Natural killer cell (primary cell): ENCODE results near the gene SOX10. TPM values are rescaled to one million over a fixed set of nuclear protein-coding genes. Genes with fewer than 3 reads are reported as not detected.

ENCODE experiments used
- ATAC-seq, 3 donors: fragments of 150-1000 bp in 2 of 3; fragments of 200-7000 bp in 1 of 3; cut with Tn5 transposase; 1 replicate in 1 of 3; 2 replicates in 2 of 3; pipeline ENCODE4 v1.10.0; 2021; ENCODE audit warnings: mild to moderate bottlenecking in 2 of 3, moderate library complexity in 2 of 3
- DNase-seq, 2 donors: peaks; one replicate each; pipeline versions ENCODE4 v3.0.0 to v3.0.0-alpha.2; 2013 to 2021; ENCODE audit warnings: mixed read lengths in 1 of 2
- H3K27ac ChIP-seq: one replicate; pipeline ENCODE4 v1.5.1; 2013; ENCODE audit warnings: mild to moderate bottlenecking, low read length
- H3K27me3 ChIP-seq: one replicate; pipeline ENCODE4 v1.6.1; 2013; ENCODE audit warnings: low read length; ENCODE audit not compliant: control insufficient read depth, insufficient read depth
- H3K36me3 ChIP-seq: one replicate; pipeline ENCODE4 v1.6.1; 2013; ENCODE audit warnings: low read length; ENCODE audit not compliant: control insufficient read depth, insufficient read depth
- H3K4me1 ChIP-seq: one replicate; pipeline ENCODE4 v1.6.1; 2013; ENCODE audit warnings: low read length; ENCODE audit not compliant: control insufficient read depth, insufficient read depth
- H3K4me3 ChIP-seq: one replicate; pipeline ENCODE4 v1.5.1; 2013; ENCODE audit warnings: low read length
- H3K9me3 ChIP-seq: one replicate; pipeline ENCODE4 v1.6.1; 2013; ENCODE audit warnings: low read length; ENCODE audit not compliant: control insufficient read depth, insufficient read depth
- H3K27ac Mint-ChIP-seq, 2 donors: one replicate each; pipeline ENCODE4 v1.8.0; 2022; ENCODE audit warnings: mild to moderate bottlenecking in 2 of 2, mixed read lengths in 2 of 2, moderate library complexity in 1 of 2
- H3K27me3 Mint-ChIP-seq, 2 donors: one replicate each; pipeline ENCODE4 v1.8.0; 2022; ENCODE audit warnings: low read depth in 2 of 2, mixed read lengths in 2 of 2
- H3K36me3 Mint-ChIP-seq: one replicate; pipeline ENCODE4 v1.8.0; 2022; ENCODE audit warnings: mixed read lengths
- H3K4me1 Mint-ChIP-seq, 2 donors: one replicate each; pipeline ENCODE4 v1.8.0; 2022; ENCODE audit warnings: mixed read lengths in 2 of 2
- H3K4me3 Mint-ChIP-seq: one replicate; pipeline ENCODE4 v1.8.0; 2022; ENCODE audit warnings: mild to moderate bottlenecking, moderate library complexity, mixed read lengths
- H3K9me3 Mint-ChIP-seq, 2 donors: one replicate each; pipeline ENCODE4 v1.8.0; 2022; ENCODE audit warnings: mixed read lengths in 2 of 2
- WGBS: methylation state at CpG from one replicate; pipeline ENCODE4 v1.1.7; 2013; ENCODE audit warnings: missing lambda C conversion rate; ENCODE audit not compliant: insufficient coverage; 5-methylcytosine and 5-hydroxymethylcytosine counted together
- intact Hi-C: fragments of 100-400 bp; cut with micrococcal nuclease; formaldehyde crosslinking; loops from one replicate; pipeline ENCODE4 v1.14.2; 2022
- total RNA-seq, 4 donors: library from RNA; stranded (reverse); fragments of 120-200 nt in 1 of 4; gene quantifications; one replicate each; pipeline versions ENCODE4 v1.2.3 to v1.2.4, GENCODE V29; 2013 to 2022
- TF ChIP-seq, protein P1 (sequence below): fragments of 200-600 bp; IDR thresholded peaks from one replicate; pipeline ENCODE4 v1.8.0; 2022; ENCODE audit warnings: antibody characterized with exemption

SOX10 gene
- total RNA-seq, 3 donors from 2014 or later (not counting 1 experiment from before 2014, with no cell fraction given): not detected

DNA sequence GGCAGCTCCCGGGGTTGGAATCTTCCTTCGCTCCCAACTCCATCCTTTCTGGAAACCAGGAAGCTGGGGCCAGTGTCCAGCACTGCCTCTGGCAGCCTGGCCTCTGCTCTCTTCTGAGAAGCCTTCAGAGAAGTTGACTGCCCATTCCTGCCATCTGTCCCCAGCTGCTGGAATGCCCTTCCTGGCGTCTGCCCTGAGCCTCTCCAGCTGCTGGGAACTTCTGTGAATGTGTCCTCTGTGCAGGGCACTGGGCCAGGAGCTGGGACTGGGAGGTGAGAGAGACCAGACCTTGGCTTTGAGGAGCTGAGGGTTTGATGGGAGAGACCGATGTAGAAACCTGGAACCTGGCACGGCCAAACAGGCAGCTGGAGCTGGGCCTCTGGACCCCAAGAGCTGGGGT is 5.9 kb upstream of the SOX10 start:
- Histone ChIP-seq H3K4me3 (no peak overlapping the region), H3K27me3 (no peaks in the 10 kb centered on the region), H3K36me3 (peaks cover 4% of the 10 kb centered on the region), H3K27ac (no peak overlapping the region), H3K9me3 (no peaks in the 10 kb centered on the region), H3K4me1 (peaks cover 32% of the 10 kb centered on the region)
- Mint-ChIP-seq H3K4me1 (peaks cover 23 to 30% of the 10 kb centered on the region in 2 donors), H3K27me3 (no peaks in the 10 kb centered on the region), H3K4me3 (no peak overlapping the region), H3K27ac (no peak overlapping the region), H3K9me3 (no peaks in the 10 kb centered on the region), H3K36me3 (no peaks in the 10 kb centered on the region)
- intact Hi-C loops: no loop called here
- WGBS: 93% methylated on average over 5 of the region's 5 CpGs
- DNase-seq (no peak), ATAC-seq (no peak)
- TF ChIP-seq, protein P1, sequence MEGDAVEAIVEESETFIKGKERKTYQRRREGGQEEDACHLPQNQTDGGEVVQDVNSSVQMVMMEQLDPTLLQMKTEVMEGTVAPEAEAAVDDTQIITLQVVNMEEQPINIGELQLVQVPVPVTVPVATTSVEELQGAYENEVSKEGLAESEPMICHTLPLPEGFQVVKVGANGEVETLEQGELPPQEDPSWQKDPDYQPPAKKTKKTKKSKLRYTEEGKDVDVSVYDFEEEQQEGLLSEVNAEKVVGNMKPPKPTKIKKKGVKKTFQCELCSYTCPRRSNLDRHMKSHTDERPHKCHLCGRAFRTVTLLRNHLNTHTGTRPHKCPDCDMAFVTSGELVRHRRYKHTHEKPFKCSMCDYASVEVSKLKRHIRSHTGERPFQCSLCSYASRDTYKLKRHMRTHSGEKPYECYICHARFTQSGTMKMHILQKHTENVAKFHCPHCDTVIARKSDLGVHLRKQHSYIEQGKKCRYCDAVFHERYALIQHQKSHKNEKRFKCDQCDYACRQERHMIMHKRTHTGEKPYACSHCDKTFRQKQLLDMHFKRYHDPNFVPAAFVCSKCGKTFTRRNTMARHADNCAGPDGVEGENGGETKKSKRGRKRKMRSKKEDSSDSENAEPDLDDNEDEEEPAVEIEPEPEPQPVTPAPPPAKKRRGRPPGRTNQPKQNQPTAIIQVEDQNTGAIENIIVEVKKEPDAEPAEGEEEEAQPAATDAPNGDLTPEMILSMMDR: no peak

DNA sequence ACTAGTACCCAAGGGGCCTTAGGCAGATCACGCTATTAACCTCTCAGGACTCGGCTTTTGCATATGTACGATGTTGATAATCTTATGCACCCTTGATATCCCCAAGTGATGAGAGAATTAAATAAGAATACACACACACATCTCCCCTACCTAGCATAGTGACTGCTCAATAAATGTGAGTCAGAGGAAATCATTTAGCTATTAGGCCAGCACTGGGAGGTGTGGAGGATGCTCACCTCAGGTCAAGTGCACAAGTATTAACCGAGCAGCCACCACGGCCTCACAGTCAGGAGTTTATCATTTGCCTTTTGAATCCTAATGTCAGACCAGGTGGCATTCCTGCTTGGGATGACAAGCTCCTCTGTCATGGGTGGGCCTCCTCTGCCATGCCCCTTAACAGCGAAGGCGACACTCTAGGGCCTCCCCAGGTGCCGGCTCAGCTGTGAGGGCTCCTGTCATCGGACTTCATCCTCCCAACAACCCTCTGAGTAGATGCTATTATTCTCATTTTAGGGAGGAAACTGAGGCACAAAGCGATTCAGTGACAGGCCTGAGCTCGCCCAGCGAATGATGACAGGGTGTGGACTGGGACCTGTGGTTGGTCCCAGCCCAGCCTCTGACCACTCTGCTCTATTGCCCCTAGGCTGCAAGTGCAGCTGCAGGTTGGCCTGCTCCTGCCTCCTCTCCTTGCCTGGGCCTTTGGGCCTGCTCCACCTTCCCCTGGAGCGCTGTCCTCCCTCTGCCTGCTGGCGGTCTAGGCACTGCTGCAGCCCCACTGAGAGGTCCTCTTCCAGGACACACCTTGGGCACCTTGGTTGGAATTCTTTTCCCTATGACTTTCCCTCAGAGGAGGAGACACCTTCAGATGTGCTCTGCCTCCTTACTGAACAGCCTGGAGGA is 5.0 kb upstream of the SOX10 start:
- no peaks in the 10 kb centered on the region for H3K9me3 ChIP-seq
- Mint-ChIP-seq H3K27me3 (no peaks in the 10 kb centered on the region), H3K36me3 (no peaks in the 10 kb centered on the region), H3K4me1 (peaks cover 17 to 22% of the 10 kb centered on the region in 2 donors), H3K9me3 (no peaks in the 10 kb centered on the region), H3K4me3 (no peak overlapping the region), H3K27ac (no peak overlapping the region)
- peaks cover 23% of the 10 kb centered on the region for H3K4me1 ChIP-seq
- H3K27me3 ChIP-seq: no peaks in the 10 kb centered on the region
- peaks cover 4% of the 10 kb centered on the region for H3K36me3 ChIP-seq
- intact Hi-C loops: no loop called here
- DNase-seq (no peak), ATAC-seq (no peak)
- no peak overlapping the region for H3K4me3 ChIP-seq
- H3K27ac ChIP-seq: no peak overlapping the region
- WGBS: 94% methylated on average over 14 of the region's 14 CpGs
- TF ChIP-seq, protein P1: no peak

DNA sequence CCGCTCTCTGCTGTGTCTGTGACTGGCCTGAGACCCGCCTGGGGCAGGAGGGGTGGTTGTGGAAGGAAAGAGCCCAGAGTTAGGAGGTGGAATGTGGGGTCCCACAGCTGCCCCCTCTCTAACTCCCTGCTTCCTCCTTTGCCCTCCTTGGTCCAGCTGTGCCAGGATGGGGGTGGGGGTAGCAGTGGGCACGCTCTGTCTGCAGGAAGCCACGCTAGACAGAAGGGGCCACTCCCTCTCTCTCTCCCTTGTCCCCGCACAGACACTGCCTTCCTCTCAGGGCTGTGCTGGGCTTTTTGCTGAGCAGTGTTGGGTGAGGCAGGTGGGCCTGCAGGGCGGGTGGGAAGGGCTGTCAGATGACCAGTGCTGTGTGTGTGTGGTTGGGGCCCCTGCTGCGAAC is 2.0 kb upstream of the SOX10 start:
- TF ChIP-seq, protein P1: no peak
- peaks cover 4% of the 10 kb centered on the region for H3K36me3 ChIP-seq
- H3K9me3 Mint-ChIP-seq: no peaks in the 10 kb centered on the region

More for the DNA sequence above, 2.0 kb upstream of the SOX10 start:
- Histone ChIP-seq H3K27me3 (no peaks in the 10 kb centered on the region), H3K4me1 (no peaks in the 10 kb centered on the region), H3K27ac (no peak overlapping the region), H3K9me3 (no peaks in the 10 kb centered on the region), H3K4me3 (no peak overlapping the region)
- no peak overlapping the region for H3K4me3 Mint-ChIP-seq
- intact Hi-C loops: no loop called here
- H3K27ac Mint-ChIP-seq: no peak overlapping the region
- H3K4me1 Mint-ChIP-seq: peaks cover 0 to 8% of the 10 kb centered on the region in 2 donors
- ATAC-seq (no peak), DNase-seq (no peak)
- H3K27me3 Mint-ChIP-seq: no peaks in the 10 kb centered on the region
- H3K36me3 Mint-ChIP-seq: no peaks in the 10 kb centered on the region
- 70% methylated on average over 2 of the region's 7 CpGs for WGBS
